CD4-positive, alpha-beta T cell (primary cell): Measurements from ENCODE around the gene RPS27. TPM values are rescaled to one million over a fixed set of nuclear protein-coding genes. Genes with fewer than 3 reads are reported as not detected.
"Not testable (repeated sequence)": the region's sequence is repeated elsewhere in the genome, so short reads cannot be mapped to it uniquely, and the experiment has no call there.

Source experiments
- ATAC-seq: fragments of 200-7000 bp; cut with Tn5 transposase; one replicate; pipeline ENCODE4 v1.10.0; 2022; ENCODE audit warnings: mild to moderate bottlenecking; ENCODE audit not compliant: poor library complexity
- CTCF ChIA-PET: fragments of 350-600 bp; sonication (Branson Sonifier 250); formaldehyde crosslinking; loops from one replicate; lab custom pipeline; 2021; ENCODE audit warnings: antibody characterized with exemption, inconsistent platforms; lab: Charles Lee
- POLR2A ChIA-PET: fragments of 350-600 bp; sonication (Branson Sonifier 250); formaldehyde crosslinking; loops from one replicate; lab custom pipeline; 2021; ENCODE audit warnings: antibody characterized with exemption, inconsistent platforms; lab: Charles Lee
- DNase-seq, 14 experiments: peaks; one replicate each; pipeline ENCODE4 v3.0.0-alpha.2; 2013 to 2020; ENCODE audit warnings: mixed read lengths in 2 of 14
- H3K27ac ChIP-seq, 2 donors: one replicate each; pipeline versions ENCODE4 v1.5.1 to v1.7.0; 2013; ENCODE audit warnings: low read length in 2 of 2, low read depth in 1 of 2, mild to moderate bottlenecking in 1 of 2
- H3K27me3 ChIP-seq, 2 experiments: 1 replicate in 1 of 2; 2 replicates in 1 of 2; pipeline versions ENCODE4 v1.6.1 to v1.7.0; 2013; ENCODE audit warnings: low read length in 2 of 2, control low read depth in 1 of 2, mild to moderate bottlenecking in 1 of 2, moderate library complexity in 1 of 2; ENCODE audit not compliant: insufficient read depth in 2 of 2, control insufficient read depth in 1 of 2
- H3K36me3 ChIP-seq: one replicate; pipeline ENCODE4 v1.6.1; 2013; ENCODE audit warnings: low read length, control low read depth; ENCODE audit not compliant: insufficient read depth
- H3K4me1 ChIP-seq: one replicate; pipeline ENCODE4 v1.6.1; 2013; ENCODE audit warnings: low read length, control low read depth; ENCODE audit not compliant: insufficient read depth
- H3K4me3 ChIP-seq: one replicate; pipeline ENCODE4 v1.5.1; 2013; ENCODE audit warnings: mild to moderate bottlenecking, low read length, moderate library complexity
- H3K9me3 ChIP-seq, 2 experiments: 1 replicate in 1 of 2; 2 replicates in 1 of 2; pipeline versions ENCODE4 v1.6.1 to v1.7.0; 2013; ENCODE audit warnings: low read length in 2 of 2, mild to moderate bottlenecking in 2 of 2, control low read depth in 1 of 2, moderate library complexity in 1 of 2; ENCODE audit not compliant: control insufficient read depth in 1 of 2, insufficient read depth in 1 of 2
- H3K27ac Mint-ChIP-seq: one replicate; pipeline ENCODE4 v1.8.0; 2020; ENCODE audit warnings: mixed read lengths
- H3K27me3 Mint-ChIP-seq: one replicate; pipeline ENCODE4 v1.8.0; 2021; ENCODE audit warnings: mixed read lengths
- H3K36me3 Mint-ChIP-seq: one replicate; pipeline ENCODE4 v1.8.0; 2021; ENCODE audit warnings: low read depth, mixed read lengths
- H3K4me1 Mint-ChIP-seq: one replicate; pipeline ENCODE4 v1.8.0; 2021; ENCODE audit warnings: low read depth, mixed read lengths
- H3K4me3 Mint-ChIP-seq: one replicate; pipeline ENCODE4 v1.8.0; 2020; ENCODE audit warnings: mild to moderate bottlenecking, mixed read lengths
- H3K9me3 Mint-ChIP-seq: one replicate; pipeline ENCODE4 v1.8.0; 2020; ENCODE audit warnings: mixed read lengths
- CTCF ChIP-seq: fragments of 200-600 bp; IDR thresholded peaks from one replicate; pipeline ENCODE4 v1.8.0; 2022; ENCODE audit warnings: antibody characterized with exemption, mild to moderate bottlenecking
- intact Hi-C, 2 experiments: fragments of 100-400 bp; cut with DNase I in 1 of 2; cut with micrococcal nuclease in 1 of 2; formaldehyde crosslinking; loops; one replicate each; pipeline versions ENCODE4 v1.15.1 to v1.9.0; 2023 to 2025; cut with DNase I, micrococcal nuclease
- total RNA-seq, 174 experiments: library from RNA in 2 of 174; stranded (reverse) in 2 of 174; gene quantifications; one replicate each; pipeline ENCODE4 v1.2.3 and lab custom pipeline; 2021 to 2026

Gene RPS27
- total RNA-seq, 2 experiments from 2014 or later, result 7,636 to 8,442 TPM

- TF ChIP-seq CTCF, result no peak
- Mint-ChIP-seq H3K36me3 (peaks cover 60% of the 10 kb centered on the region), H3K9me3 (no peaks in the 10 kb centered on the region), H3K27me3 (peaks cover 1% of the 10 kb centered on the region), H3K4me1 (peaks cover 45% of the 10 kb centered on the region), H3K27ac (peak overlapping the region; percentile 96), H3K4me3 (peak overlapping the region; percentile 97)
- Histone ChIP-seq H3K27ac (peak overlapping the region; percentile 21 to 97), H3K9me3 (no peaks in the 10 kb centered on the region), H3K4me1 (peaks cover 39% of the 10 kb centered on the region), H3K4me3 (peak overlapping the region; percentile 71), H3K36me3 (peaks cover 38% of the 10 kb centered on the region), H3K27me3 (no peaks in the 10 kb centered on the region)
- POLR2A ChIA-PET, result interaction anchor here (1.7 to 4.8 kb wide), 16 partner anchors 9 to 357 kb away, joined by 4 to 120 read pairs (median 34); partner anchors contain the start of genes CHTOP, CREB3L4, CRTC2 and DENND4B
- DNase-seq (no peak), ATAC-seq (no peak)
- intact Hi-C loops, result loop anchor here (2.0 to 5.0 kb wide), 8 partner anchors 33 to 321 kb away; partner anchors contain the start of genes ILF2 (in 2 of the 2), CRTC2 (in 1 of the 2), HAX1 (in 1 of the 2) and NUP210L (in 1 of the 2)
- CTCF ChIA-PET, result no interaction called here
Measured at GRCh38 chr1:153991806-153992205, 1.2 kb downstream of the RPS27 start.

GRCh38 chr1:153995202-153995601, 4.6 kb downstream of the RPS27 start:
- Mint-ChIP-seq H3K36me3 (peaks cover 60% of the 10 kb centered on the region), H3K4me1 (peaks cover 36% of the 10 kb centered on the region), H3K4me3 (no peak overlapping the region), H3K9me3 (no peaks in the 10 kb centered on the region), H3K27me3 (no peaks in the 10 kb centered on the region), H3K27ac (peak overlapping the region; percentile 46)
- Histone ChIP-seq H3K4me1 (peaks cover 31% of the 10 kb centered on the region), H3K27me3 (no peaks in the 10 kb centered on the region), H3K36me3 (peaks cover 38% of the 10 kb centered on the region), H3K4me3 (no peak overlapping the region), H3K9me3 (no peaks in the 10 kb centered on the region), H3K27ac (no peak overlapping the region)
- ATAC-seq, result no peak
- intact Hi-C loops, result no loop called here
- TF ChIP-seq CTCF, result no peak
- CTCF ChIA-PET, result no interaction called here
- POLR2A ChIA-PET, result interaction anchor here (1.0 to 1.2 kb wide), 3 partner anchors 39 to 324 kb away, joined by 4 to 5 read pairs (median 4); no protein-coding TSS in a partner anchor
- DNase-seq, result no peak

- peaks cover 58% of the 10 kb centered on the region for H3K36me3 Mint-ChIP-seq
- CTCF ChIA-PET, result no interaction called here
- no peaks in the 10 kb centered on the region for H3K9me3 Mint-ChIP-seq
- H3K36me3 ChIP-seq, result peaks cover 38% of the 10 kb centered on the region
- peaks cover 32% of the 10 kb centered on the region for H3K4me1 Mint-ChIP-seq
- H3K27me3 ChIP-seq, result no peaks in the 10 kb centered on the region
- no peaks in the 10 kb centered on the region for H3K27me3 Mint-ChIP-seq
- POLR2A ChIA-PET, result interaction anchor here (1.0 to 1.2 kb wide), 3 partner anchors 39 to 324 kb away, joined by 4 to 5 read pairs (median 4); no protein-coding TSS in a partner anchor
- no peak for ATAC-seq
- no peaks in the 10 kb centered on the region for H3K9me3 ChIP-seq
- intact Hi-C loops, result no loop called here
- DNase-seq, result no peak
- TF ChIP-seq CTCF, result no peak
- H3K4me1 ChIP-seq, result peaks cover 29% of the 10 kb centered on the region
- no peak overlapping the region for H3K4me3 Mint-ChIP-seq
- H3K27ac ChIP-seq, result no peak overlapping the region
- peak overlapping the region; percentile 46 for H3K27ac Mint-ChIP-seq
- no peak overlapping the region for H3K4me3 ChIP-seq
Measured at GRCh38 chr1:153995640-153996039, 5.1 kb downstream of the RPS27 start.

- H3K27ac Mint-ChIP-seq, H3K4me3 Mint-ChIP-seq, H3K9me3 Mint-ChIP-seq, H3K27ac ChIP-seq, H3K9me3 ChIP-seq, H3K27me3 ChIP-seq, ATAC-seq, DNase-seq, H3K4me3 ChIP-seq, CTCF ChIA-PET, H3K27me3 Mint-ChIP-seq, intact Hi-C loops: not testable (repeated sequence)
- Mint-ChIP-seq H3K4me1 (peaks cover 23% of the 10 kb centered on the region), H3K36me3 (peaks cover 45% of the 10 kb centered on the region)
- POLR2A ChIA-PET, result interaction anchor here (0.7 kb wide), 1 partner anchor 594 kb away, joined by 3 read pairs; no protein-coding TSS in a partner anchor
- H3K36me3 ChIP-seq, result peaks cover 31% of the 10 kb centered on the region
- H3K4me1 ChIP-seq, result peaks cover 22% of the 10 kb centered on the region
Measured at GRCh38 chr1:153996882-153997281, 6.3 kb downstream of the RPS27 start.
